GM23338 (cell line): ENCODE results near the gene LMF1.

Experiments
- CREB1 ChIP-seq: fragments of 250-450 bp; sonication (Bioruptor Pico); IDR thresholded peaks from 2 replicates; pipeline ENCODE4 v1.5.0; 2020; ENCODE audit warnings: low read depth, mild to moderate bottlenecking, moderate library complexity
- ETS1 ChIP-seq: IDR thresholded peaks from 2 replicates; pipeline ENCODE4 v1.6.1; 2016; ENCODE audit warnings: antibody characterized with exemption
- EZH2 ChIP-seq: fragments of 200-600 bp; sonication (generic); IDR thresholded peaks from one replicate; pipeline ENCODE4 v1.8.0; 2017; ENCODE audit warnings: antibody characterized with exemption, mild to moderate bottlenecking, low read depth; ENCODE audit not compliant: unreplicated experiment
- EZH2phosphoT487 ChIP-seq: fragments of 200-600 bp; sonication (generic); IDR thresholded peaks from one replicate; pipeline ENCODE4 v1.8.1; 2018; ENCODE audit warnings: antibody characterized with exemption; ENCODE audit not compliant: unreplicated experiment
- JUNB ChIP-seq: IDR thresholded peaks from one replicate; pipeline ENCODE4 v1.6.1; 2016; ENCODE audit warnings: antibody characterized with exemption; ENCODE audit not compliant: unreplicated experiment
- NANOG ChIP-seq: IDR thresholded peaks from 2 replicates; pipeline ENCODE4 v1.6.1; 2016; ENCODE audit warnings: antibody characterized with exemption, borderline replicate concordance
- POLR2AphosphoS5 ChIP-seq: IDR thresholded peaks from 2 replicates; pipeline ENCODE4 v1.6.1; 2016; ENCODE audit warnings: antibody characterized with exemption, low read depth
- REST ChIP-seq: IDR thresholded peaks from one replicate; pipeline ENCODE4 v1.6.1; 2018; ENCODE audit warnings: antibody characterized with exemption; ENCODE audit not compliant: unreplicated experiment
- ZNF331 ChIP-seq: fragments of 250-450 bp; sonication (Bioruptor Pico); IDR thresholded peaks from 2 replicates; pipeline ENCODE4 v1.5.0; 2020; ENCODE audit warnings: low read depth, mild to moderate bottlenecking, moderate library complexity
- ZNF462 ChIP-seq: fragments of 250-450 bp; sonication (Bioruptor Pico); IDR thresholded peaks from 2 replicates; pipeline ENCODE4 v1.5.0; 2020; ENCODE audit warnings: mild to moderate bottlenecking, moderate library complexity
- TF ChIP-seq, protein P1 (sequence below), 2 experiments: fragments of 200-600 bp in 1 of 2; sonication (generic) in 1 of 2; conservative IDR thresholded peaks; 2 replicates each; pipeline versions ENCODE4 v1.5.1 to v1.6.1; 2016 to 2017; ENCODE audit warnings: antibody characterized with exemption in 2 of 2, low read depth in 2 of 2, mild to moderate bottlenecking in 2 of 2, moderate library complexity in 1 of 2

GRCh38 chr16:943971-944370, 26.8 kb downstream of the LMF1 start:
- TF ChIP-seq, protein P1, sequence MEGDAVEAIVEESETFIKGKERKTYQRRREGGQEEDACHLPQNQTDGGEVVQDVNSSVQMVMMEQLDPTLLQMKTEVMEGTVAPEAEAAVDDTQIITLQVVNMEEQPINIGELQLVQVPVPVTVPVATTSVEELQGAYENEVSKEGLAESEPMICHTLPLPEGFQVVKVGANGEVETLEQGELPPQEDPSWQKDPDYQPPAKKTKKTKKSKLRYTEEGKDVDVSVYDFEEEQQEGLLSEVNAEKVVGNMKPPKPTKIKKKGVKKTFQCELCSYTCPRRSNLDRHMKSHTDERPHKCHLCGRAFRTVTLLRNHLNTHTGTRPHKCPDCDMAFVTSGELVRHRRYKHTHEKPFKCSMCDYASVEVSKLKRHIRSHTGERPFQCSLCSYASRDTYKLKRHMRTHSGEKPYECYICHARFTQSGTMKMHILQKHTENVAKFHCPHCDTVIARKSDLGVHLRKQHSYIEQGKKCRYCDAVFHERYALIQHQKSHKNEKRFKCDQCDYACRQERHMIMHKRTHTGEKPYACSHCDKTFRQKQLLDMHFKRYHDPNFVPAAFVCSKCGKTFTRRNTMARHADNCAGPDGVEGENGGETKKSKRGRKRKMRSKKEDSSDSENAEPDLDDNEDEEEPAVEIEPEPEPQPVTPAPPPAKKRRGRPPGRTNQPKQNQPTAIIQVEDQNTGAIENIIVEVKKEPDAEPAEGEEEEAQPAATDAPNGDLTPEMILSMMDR (conservative IDR thresholded peaks at IDR 0.05; ENCODE audit: low read depth in 2 of 2): no peak
- TF ChIP-seq EZH2: no peak
- no peak for TF ChIP-seq CREB1
- TF ChIP-seq EZH2phosphoT487: no peak
- TF ChIP-seq REST: no peak
- TF ChIP-seq POLR2AphosphoS5: no peak
- TF ChIP-seq ZNF331 (CRISPR knock-in tag): no peak
- no peak for TF ChIP-seq JUNB
- no peak for TF ChIP-seq ETS1
- no peak for TF ChIP-seq ZNF462 (CRISPR knock-in tag)
- no peak for TF ChIP-seq NANOG
